GM21717 (cell line): Measurements from ENCODE around the gene PPIL1.
"Not testable (repeated sequence)": the region's sequence is repeated elsewhere in the genome, so short reads cannot be mapped to it uniquely, and the experiment has no call there.

ENCODE experiments used
- ATAC-seq: cut with Tn5 transposase; IDR thresholded peaks from one replicate; pipeline ENCODE4 v1.9.1; 2021; ENCODE audit warnings: mild to moderate bottlenecking, moderate library complexity; ENCODE audit not compliant: unreplicated experiment

PPIL1 gene

DNA sequence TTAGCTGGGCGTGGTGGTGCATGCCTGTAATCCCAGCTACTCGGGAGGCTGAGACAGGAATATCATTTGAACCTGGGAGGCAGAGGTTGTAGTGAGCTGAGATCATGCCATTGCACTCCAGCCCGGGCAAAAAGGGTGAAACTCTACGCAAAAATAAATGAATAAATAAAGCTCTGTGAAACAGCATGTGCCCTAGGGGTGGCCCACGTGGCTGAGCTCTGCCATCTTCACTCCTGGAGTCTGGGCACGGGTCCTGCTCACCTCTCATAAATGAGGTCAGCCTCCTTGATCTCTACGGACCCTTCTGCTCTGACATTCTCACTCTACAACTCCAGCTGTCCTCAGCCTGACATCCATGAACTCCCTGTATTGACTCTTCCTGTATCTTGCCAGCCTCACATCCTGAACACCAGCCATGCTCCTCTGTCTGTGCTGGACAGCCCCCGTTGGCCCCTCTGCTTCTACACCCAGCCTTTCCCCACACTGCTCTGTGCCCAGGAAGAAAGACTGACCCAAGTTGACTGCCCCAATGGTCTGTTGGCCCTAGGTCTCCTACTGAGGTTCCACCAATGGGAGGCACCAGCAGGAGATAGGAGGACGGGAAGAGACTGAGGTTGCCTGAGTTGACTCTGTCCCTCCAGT is 57.3 kb downstream of the PPIL1 start:
- no peak for ATAC-seq

GRCh38 chr6:36815962-36816735 is 58.5 kb downstream of the PPIL1 start:
- ATAC-seq: no peak

DNA sequence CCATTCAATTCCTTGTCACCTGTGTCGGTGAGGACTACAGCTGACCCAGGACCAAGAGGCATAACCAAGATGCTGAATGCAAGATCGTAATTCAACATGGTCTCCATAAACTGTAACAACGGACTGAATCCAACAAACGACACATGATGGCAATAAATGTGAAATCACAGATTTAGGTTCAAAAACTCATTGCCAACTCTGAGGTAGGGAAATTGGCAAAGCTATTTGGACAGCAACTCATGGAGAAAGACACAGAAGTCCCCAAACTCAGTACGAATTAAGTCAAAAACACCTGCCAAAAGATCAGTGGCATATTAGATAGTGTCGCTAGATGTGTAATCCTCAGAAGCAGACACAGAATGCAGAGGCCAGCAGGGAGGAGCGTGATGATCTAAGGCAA is 60.4 kb downstream of the PPIL1 start:
- ATAC-seq: no peak

GRCh38 chr6:36813526-36813925 is 61.1 kb downstream of the PPIL1 start:
- no peak for ATAC-seq

DNA sequence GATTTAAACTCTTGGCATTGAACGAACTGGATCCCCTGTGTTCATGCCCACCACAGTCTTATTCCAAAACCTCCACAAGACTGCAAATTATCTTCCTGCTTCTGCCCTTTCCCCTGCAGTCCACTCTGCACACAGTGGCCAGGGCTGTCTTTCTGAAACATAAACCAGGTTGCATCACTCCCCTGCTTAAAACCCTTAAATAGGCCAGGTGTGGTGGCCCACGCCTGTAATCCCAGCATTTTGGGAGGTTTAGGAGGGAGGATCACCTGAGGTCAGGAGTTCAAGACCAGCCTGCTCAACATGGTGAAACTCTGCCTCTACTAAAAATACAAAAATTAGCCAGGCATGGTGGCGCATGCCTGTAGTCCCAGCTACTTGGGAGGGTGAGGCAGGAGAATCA is 61.6 kb downstream of the PPIL1 start:
- ATAC-seq: not testable (repeated sequence)

- ATAC-seq: no peak
Measured at GRCh38 chr6:36809941-36810803, 64.4 kb downstream of the PPIL1 start.

- no peak for ATAC-seq
Measured at GRCh38 chr6:36809156-36809555, 65.4 kb downstream of the PPIL1 start.

- ATAC-seq: no peak
Measured at GRCh38 chr6:36808634-36809033, 66.0 kb downstream of the PPIL1 start.

GRCh38 chr6:36807750-36808149 is 66.9 kb downstream of the PPIL1 start:
- no peak for ATAC-seq

DNA sequence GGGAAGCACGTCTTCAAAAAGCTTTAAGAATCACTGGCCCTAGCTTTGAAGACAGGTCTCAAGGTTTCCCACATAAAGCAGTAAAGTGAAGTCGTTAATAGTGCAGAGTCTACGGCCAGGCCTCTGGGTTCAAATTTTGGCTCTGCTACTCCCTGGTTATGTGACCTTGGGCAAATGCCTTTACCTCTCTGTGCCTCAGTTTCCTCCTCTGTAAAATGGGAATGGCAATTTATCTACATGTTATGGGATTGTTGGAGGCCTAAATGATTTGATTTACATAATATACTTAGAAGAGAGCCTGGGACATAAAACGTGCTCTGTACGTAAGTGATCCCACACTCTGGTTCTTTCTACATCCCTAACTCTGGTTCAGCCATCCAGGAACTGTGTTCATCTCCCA is 67.5 kb downstream of the PPIL1 start:
- ATAC-seq: no peak

DNA sequence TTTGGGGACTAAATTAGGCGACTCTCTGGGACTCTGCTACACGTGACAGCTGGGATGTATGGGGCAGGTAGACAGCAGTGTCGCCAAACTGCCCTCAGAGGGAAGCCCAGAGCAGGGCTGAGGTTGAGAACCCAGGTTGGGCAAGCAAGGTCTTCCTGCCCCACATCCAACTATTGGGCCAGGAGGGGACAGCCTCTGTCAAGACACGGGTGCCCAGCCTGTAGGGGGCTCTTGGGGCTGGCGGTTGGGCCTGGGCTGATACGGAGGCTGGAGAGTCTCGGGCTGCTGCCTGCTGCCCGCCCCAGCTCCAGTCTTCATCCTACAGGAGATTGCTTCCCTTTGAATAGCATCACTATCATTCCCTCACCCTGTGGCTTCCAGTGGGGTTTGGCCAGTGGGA is 68.7 kb downstream of the PPIL1 start:
- no peak for ATAC-seq

- no peak for ATAC-seq
Measured at GRCh38 chr6:36805096-36805797, 69.4 kb downstream of the PPIL1 start.
